NCI-H2107 treated with DMSO at 0.1 percent for 48 hours (cell line): ENCODE results near the gene NAA20.
"Not testable (repeated sequence)": the region's sequence is repeated elsewhere in the genome, so short reads cannot be mapped to it uniquely, and the experiment has no call there.

Experiments
- DNase-seq: peaks from one replicate; lab custom pipeline; 2025; ENCODE audit not compliant: unreplicated experiment; lab: John Stamatoyannopoulos, UW

The NAA20 gene

DNA sequence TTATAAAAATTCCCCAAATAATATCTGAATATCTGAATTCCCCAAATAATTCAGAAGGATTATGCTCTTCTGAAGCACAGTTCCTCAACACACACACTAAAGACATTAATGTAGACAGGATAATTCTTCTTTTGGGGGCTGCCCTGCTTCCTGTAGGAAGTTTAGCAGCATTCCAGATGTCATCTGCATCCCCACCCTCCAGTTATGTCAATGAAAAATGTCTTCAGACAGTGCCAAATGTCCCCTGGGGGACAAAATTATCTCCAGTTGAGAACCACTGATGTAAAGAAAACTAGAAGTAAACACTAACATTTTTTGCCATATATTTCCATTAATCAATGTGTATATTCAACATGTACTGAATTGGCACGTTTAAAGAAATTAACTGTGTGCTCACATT lies 25.9 kb upstream of the NAA20 start:
- DNase-seq = no peak

GRCh38 chr20:19991854-19992253 lies 25.3 kb upstream of the NAA20 start:
- DNase-seq = no peak

DNA sequence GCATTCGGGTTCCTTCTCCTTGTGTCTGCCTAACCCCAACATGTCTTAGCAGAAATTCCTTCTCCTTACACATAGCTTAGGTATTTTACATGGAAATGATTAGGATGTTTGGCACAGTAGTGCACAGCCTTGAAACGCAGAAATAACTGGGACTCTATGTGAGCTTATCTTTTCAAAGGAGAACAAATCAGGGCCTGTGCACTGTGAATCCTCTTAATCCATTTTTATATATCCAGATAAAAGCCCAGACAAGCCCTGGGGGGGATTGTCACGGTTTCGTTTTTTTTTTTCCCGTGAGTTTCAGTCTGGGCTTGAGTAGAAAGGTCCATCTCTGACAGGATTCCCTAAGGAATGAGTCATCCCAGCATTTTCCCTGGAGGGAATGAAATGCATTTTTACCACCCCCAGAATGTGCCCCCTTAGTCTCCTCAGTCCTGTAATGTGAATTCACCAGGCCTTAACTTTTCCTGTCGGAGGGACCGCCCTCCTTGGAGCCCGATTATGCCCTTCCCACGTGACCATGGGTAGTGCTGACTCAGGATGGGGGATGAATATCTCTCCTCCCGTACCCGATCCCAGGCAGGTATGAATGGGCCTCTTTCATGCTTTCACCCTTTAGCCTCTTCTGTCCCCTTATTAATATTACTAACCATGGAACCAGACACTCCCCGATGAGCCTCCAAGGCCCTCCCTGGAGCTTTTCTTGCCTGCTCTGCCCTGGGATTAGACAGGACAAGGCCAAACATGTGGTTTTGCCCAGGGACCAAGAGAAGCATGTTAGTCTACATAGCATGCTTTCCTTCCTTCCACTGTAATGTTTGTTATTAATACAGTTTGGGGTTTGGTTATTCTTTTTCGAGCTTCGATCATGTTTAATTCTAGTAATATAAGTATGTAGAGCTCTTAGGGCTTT lies 23.9 kb upstream of the NAA20 start:
- DNase-seq = no peak

DNA sequence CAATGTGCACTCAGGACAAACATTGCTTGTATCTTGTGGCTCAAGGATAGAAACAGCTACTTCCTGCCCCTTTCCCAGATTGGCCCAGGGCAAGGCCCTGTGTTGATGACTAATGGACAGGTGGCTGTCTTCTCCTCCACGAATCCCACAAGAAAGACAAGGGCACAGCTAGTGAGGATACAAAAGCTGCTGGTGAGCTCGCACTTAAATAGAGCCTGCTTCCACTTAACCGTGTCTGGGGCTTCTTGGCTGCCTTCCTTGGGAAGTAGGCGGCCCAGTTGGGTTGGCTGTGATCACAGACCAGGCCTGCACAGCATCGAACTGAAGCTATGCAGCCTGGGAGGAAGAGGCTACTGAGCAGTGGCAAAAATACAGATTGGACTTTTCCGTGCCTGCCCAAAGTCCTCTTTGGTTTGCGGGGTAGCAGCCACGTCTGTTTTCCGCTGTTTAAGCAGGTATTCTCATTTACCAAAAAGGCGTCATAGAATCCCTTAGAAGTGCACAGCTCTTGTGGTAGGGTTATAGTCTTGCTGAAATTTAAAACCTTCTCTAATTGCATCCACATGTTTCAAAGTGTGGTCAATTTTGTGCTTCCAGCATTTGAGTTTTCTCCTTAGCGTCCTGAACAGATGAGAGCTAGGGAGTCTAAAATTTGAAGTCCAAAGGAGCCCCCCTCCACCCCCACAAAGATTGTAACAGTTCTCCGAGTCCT lies 23.0 kb upstream of the NAA20 start:
- no peak for DNase-seq

- peak; percentile 26 for DNase-seq
Observed at GRCh38 chr20:19995220-19995863, 21.8 kb upstream of the NAA20 start.

DNA sequence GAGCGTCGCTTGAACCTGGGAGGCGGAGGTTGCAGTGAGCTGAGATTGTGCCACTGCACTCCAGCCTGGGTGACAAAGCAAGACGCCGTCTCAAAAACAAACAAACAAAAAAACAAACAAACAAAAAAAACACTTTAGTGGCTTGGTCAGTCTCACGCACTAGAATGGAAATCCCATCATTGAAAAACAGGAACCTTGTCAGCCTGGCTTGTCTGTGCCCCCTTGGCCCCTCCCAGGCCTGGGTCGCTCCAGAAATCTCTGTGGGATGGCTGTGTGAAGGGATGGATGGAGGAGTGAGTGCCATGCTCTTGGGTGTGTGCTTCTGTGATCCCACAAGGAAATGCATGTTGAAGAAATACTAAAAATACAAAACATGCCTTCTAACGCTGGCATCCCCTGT lies 20.9 kb upstream of the NAA20 start:
- DNase-seq = no peak

- DNase-seq = no peak
Observed at GRCh38 chr20:19996917-19997316, 20.2 kb upstream of the NAA20 start.

- DNase-seq = no peak
Observed at GRCh38 chr20:19998990-19999705, 18.0 kb upstream of the NAA20 start.

- DNase-seq = no peak
Observed at GRCh38 chr20:20000211-20000968, 16.8 kb upstream of the NAA20 start.

DNA sequence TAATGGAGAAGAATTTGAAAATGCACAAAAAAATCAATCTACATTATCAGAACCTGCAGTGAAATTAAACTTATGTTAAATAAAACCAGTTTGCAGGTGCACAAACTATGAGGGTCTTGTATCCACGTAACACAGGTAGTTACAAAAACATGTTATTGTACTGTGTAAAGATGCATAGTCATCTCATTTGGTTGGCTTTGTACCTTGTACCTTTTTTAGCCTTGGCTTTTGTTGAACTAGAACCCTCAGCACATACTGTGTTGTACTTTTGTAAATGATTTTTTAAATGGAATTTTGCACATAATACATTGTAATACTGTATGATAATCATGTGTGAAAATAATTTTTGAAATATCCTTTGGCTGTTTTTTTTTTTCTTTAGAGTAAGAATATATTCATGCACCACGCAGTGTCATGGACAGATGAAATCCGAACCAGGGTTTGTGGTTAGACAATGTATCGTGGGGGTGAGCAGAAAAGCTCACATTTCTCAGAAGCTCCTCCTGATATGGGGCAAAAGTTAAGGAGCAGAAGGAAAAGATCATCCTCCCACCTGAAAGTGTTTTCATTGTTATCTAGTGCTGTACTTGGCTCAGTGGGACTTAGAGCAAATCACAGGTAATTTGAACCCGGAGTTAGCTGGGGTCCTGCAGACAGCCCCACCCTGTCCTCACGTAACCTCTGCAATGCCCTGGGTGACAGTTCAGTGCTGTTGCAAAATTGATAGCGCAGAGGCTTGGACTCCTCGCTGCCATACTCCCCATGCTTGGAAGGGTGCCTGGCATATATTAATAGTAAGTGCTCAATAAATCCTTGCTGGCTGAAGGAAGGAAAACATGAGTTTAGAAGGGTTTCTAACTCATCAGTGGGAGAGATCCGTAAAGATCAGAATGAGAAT lies 14.8 kb upstream of the NAA20 start:
- DNase-seq = peak; percentile 17

GRCh38 chr20:20003031-20003954 lies 13.9 kb upstream of the NAA20 start:
- no peak for DNase-seq

DNA sequence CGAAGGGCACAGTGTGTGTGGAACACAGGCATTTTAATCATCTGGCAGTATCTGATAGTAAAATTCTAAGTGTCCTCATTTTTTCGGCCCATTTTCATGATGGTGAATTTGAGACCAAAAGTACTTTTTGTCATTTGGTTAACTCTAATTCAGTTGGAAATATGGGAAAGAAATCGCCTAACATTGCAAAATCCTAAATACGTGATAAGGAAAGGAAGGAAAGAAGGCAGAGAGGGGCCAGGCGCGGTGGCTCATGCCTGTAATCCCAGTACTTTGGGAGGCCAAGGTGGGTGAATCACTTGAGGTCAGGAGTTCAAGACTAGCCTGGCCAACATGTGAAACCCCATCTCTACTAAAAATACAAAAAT lies 13.2 kb upstream of the NAA20 start:
- not testable (repeated sequence) for DNase-seq

DNA sequence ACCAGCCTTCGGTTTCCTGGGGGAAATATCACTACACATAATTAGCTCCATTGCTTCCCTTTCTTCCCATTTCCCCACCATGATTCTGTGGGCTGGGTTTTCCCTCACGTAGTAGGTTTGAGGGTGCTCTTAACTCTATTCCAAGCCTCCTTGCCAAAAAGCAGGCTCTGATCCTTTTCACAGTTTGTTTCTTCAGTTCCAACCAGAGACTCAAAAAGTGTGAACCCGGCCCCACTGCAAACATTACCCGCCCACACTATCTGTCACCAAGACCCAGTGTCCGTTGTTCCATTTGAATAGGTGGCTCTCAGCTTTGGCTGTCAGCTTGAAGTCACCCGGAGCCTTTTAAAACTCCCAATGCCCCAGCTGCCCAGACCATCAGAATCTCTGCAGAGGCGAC lies 11.8 kb upstream of the NAA20 start:
- DNase-seq = no peak

- peak; percentile 67 for DNase-seq
Observed at GRCh38 chr20:20009784-20010253, 7.3 kb upstream of the NAA20 start.

DNA sequence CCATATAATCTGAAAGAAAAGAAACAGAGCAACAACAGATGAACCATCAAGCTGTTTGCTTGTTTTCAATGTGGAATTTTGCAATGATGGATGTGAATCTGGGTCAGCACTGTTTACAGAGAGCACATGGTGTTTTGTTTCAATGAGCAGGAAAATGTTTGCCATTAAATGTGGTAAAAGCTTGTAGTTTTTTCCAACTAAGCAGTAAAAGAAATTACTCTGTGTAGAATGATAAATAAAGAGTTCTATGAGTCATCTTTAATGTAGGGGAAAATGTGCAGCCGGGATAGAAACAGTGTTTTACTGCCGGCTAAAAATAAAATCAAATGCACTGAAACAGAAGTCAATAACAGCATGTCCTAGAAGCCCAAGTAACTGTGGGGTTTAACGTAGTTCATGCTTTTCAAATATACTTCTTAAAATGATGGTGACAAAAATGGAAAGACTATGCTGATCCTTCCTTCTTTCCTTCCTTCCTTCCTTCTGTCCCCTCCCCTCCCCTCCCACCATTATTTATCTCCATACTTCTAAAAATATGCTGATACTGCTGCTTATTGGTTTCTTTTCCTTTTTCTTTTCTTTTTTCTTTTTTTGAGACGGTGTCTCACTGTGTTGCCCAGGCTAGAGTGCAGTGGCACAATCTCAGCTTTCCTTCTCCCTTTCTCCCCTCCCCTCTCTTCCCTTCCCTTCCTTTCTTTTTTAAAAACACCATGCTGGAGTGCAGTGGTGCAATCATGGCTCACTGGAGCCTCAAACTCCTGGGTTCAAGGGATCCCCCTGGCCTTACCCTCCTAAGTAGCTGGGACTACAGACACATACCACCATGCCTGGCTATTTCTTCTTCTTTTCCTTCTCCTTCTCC lies 6.3 kb upstream of the NAA20 start:
- DNase-seq = peak; percentile 14

- DNase-seq = no peak
Observed at GRCh38 chr20:20012541-20012940, 4.6 kb upstream of the NAA20 start.

GRCh38 chr20:20014659-20015058 lies 2.5 kb upstream of the NAA20 start:
- DNase-seq = no peak
